ENCODE results near the gene AQP2.

DNA sequence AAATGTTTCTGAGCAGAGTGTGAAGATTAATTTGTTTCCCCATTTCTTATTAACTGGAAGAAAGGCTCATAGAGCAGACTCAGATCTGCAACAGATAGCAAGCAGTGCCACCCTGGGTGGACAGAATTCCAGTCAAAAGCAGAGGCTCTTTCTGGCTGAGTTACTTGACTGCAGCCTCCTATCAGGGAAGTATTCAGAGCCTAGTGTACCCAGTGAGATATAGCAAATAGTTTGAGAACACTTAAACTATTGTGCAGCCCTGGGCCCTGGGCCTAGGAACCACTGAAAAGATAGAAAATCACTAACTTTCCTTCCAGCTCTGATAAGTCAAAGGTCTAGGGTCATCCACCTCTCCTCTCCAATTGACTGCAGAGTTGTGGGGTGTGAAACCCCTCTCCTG, 11.2 kb upstream of the AQP2 start:
- TF ChIP-seq, protein P1, sequence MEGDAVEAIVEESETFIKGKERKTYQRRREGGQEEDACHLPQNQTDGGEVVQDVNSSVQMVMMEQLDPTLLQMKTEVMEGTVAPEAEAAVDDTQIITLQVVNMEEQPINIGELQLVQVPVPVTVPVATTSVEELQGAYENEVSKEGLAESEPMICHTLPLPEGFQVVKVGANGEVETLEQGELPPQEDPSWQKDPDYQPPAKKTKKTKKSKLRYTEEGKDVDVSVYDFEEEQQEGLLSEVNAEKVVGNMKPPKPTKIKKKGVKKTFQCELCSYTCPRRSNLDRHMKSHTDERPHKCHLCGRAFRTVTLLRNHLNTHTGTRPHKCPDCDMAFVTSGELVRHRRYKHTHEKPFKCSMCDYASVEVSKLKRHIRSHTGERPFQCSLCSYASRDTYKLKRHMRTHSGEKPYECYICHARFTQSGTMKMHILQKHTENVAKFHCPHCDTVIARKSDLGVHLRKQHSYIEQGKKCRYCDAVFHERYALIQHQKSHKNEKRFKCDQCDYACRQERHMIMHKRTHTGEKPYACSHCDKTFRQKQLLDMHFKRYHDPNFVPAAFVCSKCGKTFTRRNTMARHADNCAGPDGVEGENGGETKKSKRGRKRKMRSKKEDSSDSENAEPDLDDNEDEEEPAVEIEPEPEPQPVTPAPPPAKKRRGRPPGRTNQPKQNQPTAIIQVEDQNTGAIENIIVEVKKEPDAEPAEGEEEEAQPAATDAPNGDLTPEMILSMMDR (IDR thresholded peaks at IDR 0.05), result no peak
- no peak for TF ChIP-seq POLR2A (IDR thresholded peaks at IDR 0.05)

Data from breast epithelium (tissue), 3 donors.